D721Med (cell line): ENCODE data around the gene EVX1.

Source experiments
- DNase-seq: peaks from one replicate; pipeline ENCODE4 v3.0.0; 2011; ENCODE audit warnings: low spot score; ENCODE audit not compliant: insufficient read length
- FAIRE-seq: peaks from 2 replicates; lab custom pipeline; 2011; peaks lifted over from hg19 to GRCh38; lab: Jason Lieb, UNC
- CTCF ChIP-seq: IDR thresholded peaks from 2 replicates; pipeline ENCODE4 v1.5.1; 2012; ENCODE audit warnings: mild to moderate bottlenecking, control low read depth; ENCODE audit not compliant: insufficient read depth; ENCODE audit errors: missing control alignments

The EVX1 gene

DNA sequence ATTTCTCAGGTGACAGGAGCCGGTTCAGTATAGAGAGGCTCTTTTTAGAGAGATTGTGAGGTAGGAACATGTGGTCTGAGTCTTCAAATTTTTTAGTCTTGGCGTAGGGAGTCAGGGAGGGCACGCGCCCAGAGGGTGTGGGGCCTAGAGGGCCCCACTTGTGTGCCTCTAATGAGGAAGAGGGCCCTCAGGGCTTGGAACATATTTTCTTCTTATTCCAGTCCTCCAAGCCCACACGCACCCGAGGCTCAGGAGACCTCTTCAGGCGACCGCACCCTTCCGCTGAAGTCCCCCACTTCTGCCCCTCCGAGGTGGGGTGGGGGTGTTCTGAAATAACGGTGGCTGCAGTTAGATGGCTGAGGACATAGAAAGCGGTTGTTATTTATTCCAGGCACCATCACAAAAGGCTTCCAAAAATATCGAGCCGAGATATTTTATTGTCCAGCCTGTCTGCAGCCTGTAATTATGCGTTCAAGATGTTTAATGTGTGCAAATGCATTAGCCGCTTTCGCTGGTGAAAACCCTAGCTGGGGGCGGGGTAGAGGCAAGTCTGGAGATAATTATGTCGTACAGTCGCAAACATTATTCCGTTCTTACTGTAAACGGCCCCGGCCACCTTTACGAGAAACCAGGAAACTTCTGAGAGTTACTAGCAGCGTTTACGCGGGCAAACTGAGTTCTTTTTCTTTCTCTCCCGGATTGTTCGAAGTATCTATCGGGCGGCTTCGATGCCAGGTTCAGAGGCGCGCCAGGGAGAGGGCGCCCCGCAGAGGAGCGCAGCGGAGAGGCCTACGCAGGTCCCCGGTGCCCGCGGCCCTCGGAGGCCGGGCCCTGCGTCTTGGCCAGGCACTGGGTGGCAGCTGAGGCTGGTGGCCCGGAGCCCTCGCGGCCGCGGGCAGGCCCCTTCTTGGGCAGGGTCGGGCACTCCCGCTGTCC is 29.8 kb upstream of the EVX1 start:
- no peak for TF ChIP-seq CTCF
- FAIRE-seq (no peak), DNase-seq (no peak)

DNA sequence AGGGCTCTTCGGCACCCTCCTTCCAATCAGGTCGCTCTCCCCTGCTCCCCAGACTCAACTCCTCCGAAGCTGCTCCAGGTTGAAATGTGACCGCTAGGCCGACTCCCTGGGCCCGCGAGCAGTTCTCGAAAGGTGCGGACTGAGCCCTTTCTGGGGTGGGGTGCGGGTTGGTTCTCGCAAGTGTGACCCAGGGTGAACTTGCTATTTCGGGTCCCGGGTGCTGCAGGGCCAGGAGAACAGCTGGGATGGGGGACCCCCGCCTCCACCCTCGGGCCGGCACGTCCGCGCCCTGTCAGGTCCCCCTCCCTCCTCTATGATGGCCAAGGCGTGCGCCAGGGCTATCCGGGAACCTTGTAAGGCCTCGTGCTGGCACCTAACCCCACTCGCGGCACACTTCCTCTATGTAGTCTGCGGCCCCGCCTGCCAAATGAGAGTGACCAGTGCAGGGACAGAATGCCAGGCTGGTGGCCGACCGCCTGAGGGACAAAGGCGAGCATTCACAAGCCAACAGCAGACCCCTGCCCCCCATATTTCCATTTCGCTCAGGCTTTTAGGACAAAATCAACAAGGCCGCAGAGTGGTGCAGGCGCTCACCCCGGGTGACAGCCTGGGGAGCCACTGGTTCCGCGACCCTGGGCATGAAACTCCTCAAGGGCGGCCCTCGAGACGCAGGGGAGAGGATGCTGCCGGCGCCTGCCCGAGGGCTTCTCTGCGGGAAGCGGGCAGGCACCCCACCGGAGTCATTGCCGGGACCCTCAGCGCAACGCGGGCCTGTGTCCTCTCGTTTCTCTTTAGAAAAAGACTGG is 29.0 kb upstream of the EVX1 start:
- FAIRE-seq: no peak
- no peak for DNase-seq
- no peak for TF ChIP-seq CTCF

- DNase-seq: no peak
- no peak for FAIRE-seq
- TF ChIP-seq CTCF: no peak
Measured at GRCh38 chr7:27214239-27214950, 28.2 kb upstream of the EVX1 start.

DNA sequence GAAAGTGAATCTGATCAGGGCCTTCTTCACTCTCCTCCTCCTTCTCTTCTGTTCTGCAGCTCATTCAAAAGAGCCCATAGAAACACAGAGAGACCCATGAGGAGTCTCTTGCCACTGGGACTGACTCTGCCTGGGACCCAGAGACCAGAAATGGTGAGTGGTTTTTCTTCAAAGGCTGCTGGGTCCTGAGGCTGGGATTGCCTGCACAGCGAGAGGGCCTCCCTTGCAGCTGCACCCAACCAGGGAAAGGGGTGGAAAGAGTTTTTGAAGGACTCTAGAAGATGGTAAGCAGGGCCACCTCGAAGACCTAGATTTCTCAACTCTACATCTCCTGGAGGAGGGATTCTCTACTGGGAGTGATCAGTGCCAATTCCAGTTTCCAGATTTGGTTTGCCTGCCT is 27.2 kb upstream of the EVX1 start:
- no peak for TF ChIP-seq CTCF
- no peak for FAIRE-seq
- no peak for DNase-seq

DNA sequence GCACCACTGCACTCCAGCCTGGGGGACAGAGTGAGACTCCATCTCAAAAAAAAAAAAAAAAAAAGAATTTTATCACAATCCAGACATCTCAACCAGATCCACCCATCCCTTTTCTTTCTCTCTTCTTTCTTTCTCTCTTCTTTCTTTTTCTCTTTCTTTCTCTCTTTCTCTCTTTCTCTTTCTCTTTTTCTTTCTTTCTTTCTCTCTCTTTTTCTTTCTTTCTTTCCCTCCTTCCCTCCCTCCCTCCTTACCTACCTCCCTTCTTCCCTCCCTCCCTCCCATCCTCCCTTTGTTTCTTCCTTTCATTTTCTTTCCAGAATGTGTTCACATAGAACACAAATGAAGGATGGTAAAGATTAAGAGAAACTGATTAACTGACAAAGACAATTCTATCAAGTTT is 24.7 kb upstream of the EVX1 start:
- no peak for TF ChIP-seq CTCF
- FAIRE-seq: no peak
- DNase-seq: no peak

- no peak for FAIRE-seq
- no peak for DNase-seq
- TF ChIP-seq CTCF: no peak
Measured at GRCh38 chr7:27219821-27220220, 22.8 kb upstream of the EVX1 start.
